ENCODE data around the gene KMT5B. TPM values are rescaled to one million over a fixed set of nuclear protein-coding genes. Genes with fewer than 3 reads are reported as not detected.

Gene KMT5B
- total RNA-seq, 1 experiment from 2014 or later = 35.1 TPM

- Histone ChIP-seq H3K4me2 (ENCODE audit: low read length) (no peak overlapping the region), H3K27ac (ENCODE audit: low read depth, low read length) (no peak overlapping the region), H3K79me2 (ENCODE audit: insufficient read depth, low read length) (no peaks in the 10 kb centered on the region), H3K27me3 (ENCODE audit: insufficient read depth, low read length) (no peaks in the 10 kb centered on the region), H3K9ac (ENCODE audit: low read length) (no peak overlapping the region), H3K4me1 (ENCODE audit: control insufficient read depth in 1 of 2, insufficient read depth in 2 of 2, low read length in 2 of 2) (peaks cover 6 to 10% of the 10 kb centered on the region in 2 experiments; a peak in 3 of 4 replicates), H3K4me3 (replicated peaks in 1 of 2; ENCODE audit: low read depth in 1 of 2, low read length in 2 of 2) (no peak overlapping the region), H3K9me3 (ENCODE audit: control insufficient read depth in 1 of 2, insufficient read depth in 1 of 2, low read depth in 1 of 2, low read length in 2 of 2) (no peaks in the 10 kb centered on the region; a peak in 1 of 4 replicates), H3K9me2 (ENCODE audit: insufficient read depth) (no peaks in the 10 kb centered on the region), H2AFZ (ENCODE audit: low read depth, low read length, poor library complexity, severe bottlenecking) (no peak overlapping the region), H3K36me3 (ENCODE audit: control insufficient read depth in 1 of 2, insufficient read depth in 2 of 2, low read length in 2 of 2) (no peaks in the 10 kb centered on the region), H4K20me1 (ENCODE audit: insufficient read depth) (no peaks in the 10 kb centered on the region)
- BruUV-seq (replicated peaks) = no TSS peak
- ChIA-PET CTCF (no interaction called here), POLR2A (interaction anchor here (0.6 to 0.7 kb wide), 2 partner anchors 12 to 592 kb away, joined by 3 to 4 read pairs; no protein-coding TSS in a partner anchor), RAD21 (ENCODE audit: low non-redundant PET in 1 of 2, low total read pairs in 2 of 2, uncharacterized antibody in 2 of 2, unreplicated experiment in 2 of 2) (interaction anchor here in 1 of 2 experiments (0.7 kb wide), 1 partner anchor 47 kb away, joined by 3 read pairs; no protein-coding TSS in a partner anchor)
- TF ChIP-seq ATF3 (IDR thresholded peaks at IDR 0.05) (no peak), CTCF (IDR thresholded peaks at IDR 0.05 in 2 of 3, conservative IDR thresholded peaks at IDR 0.05 in 1 of 3; ENCODE audit: borderline replicate concordance in 1 of 3, insufficient read depth in 1 of 3, low read depth in 2 of 3, low read length in 2 of 3) (no peak), EZH2phosphoT487 (IDR thresholded peaks at IDR 0.05; ENCODE audit: borderline replicate concordance) (no peak), SIN3A (IDR thresholded peaks at IDR 0.05; ENCODE audit: low read depth) (no peak), CEBPB (IDR thresholded peaks at IDR 0.05; ENCODE audit: low read depth) (no peak), REST (IDR thresholded peaks at IDR 0.05; ENCODE audit: low read depth) (no peak), CBX3 (IDR thresholded peaks at IDR 0.05; ENCODE audit: low read depth) (no peak), EZH2 (IDR thresholded peaks at IDR 0.05) (no peak), ZBTB33 (IDR thresholded peaks at IDR 0.05; ENCODE audit: extremely low read depth, insufficient replicate concordance, low read length) (no peak), SRF (IDR thresholded peaks at IDR 0.05; ENCODE audit: low read depth) (no peak), YY1 (IDR thresholded peaks at IDR 0.05; ENCODE audit: extremely low read depth, insufficient replicate concordance, low read depth, low read length) (no peak), MAX (IDR thresholded peaks at IDR 0.05) (no peak), FOSL1 (IDR thresholded peaks at IDR 0.05; ENCODE audit: low read depth) (no peak), ZNF274 (IDR thresholded peaks at IDR 0.05; ENCODE audit: low read depth, low read length) (no peak), POLR2AphosphoS5 (IDR thresholded peaks at IDR 0.05; ENCODE audit: low read depth, low read length) (no peak), POLR2A (IDR thresholded peaks at IDR 0.05; ENCODE audit: borderline replicate concordance, extremely low read depth, insufficient read depth, insufficient read length) (no peak), SP1 (IDR thresholded peaks at IDR 0.05; ENCODE audit: low read depth) (no peak), RAD21 (IDR thresholded peaks at IDR 0.05; ENCODE audit: low read depth) (no peak), EGR1 (IDR thresholded peaks at IDR 0.05; ENCODE audit: low read depth) (no peak), JUND (IDR thresholded peaks at IDR 0.05) (no peak)
- intact Hi-C loops (cut with micrococcal nuclease) = no loop called here
- no peak for ATAC-seq
- DNase-seq (ENCODE audit: low read depth, low spot score) = no peak
Measured at GRCh38 chr11:68223275-68223674, 10.2 kb upstream of the KMT5B start.

Data from HCT116 (cell line).